Activated CD4-positive, alpha-beta T cell treated with anti-CD3 and anti-CD28 coated beads, Interleukin-2, Interleukin-4, amounts not matched to agents 100 ng/mL and 50 ng/mL, durations not matched to agents 16 hours and 8 hours (primary cell): Measurements from ENCODE around the gene PRRC2B.

ENCODE experiments used
- DNase-seq: peaks from one replicate; pipeline ENCODE4 v3.0.0-alpha.2; 2020; ENCODE audit warnings: low spot score

PRRC2B gene

GRCh38 chr9:131518553-131518952, 124.7 kb downstream of the PRRC2B start:
- no peak for DNase-seq

- DNase-seq = no peak
Measured at GRCh38 chr9:131520503-131520902, 126.6 kb downstream of the PRRC2B start.

DNA sequence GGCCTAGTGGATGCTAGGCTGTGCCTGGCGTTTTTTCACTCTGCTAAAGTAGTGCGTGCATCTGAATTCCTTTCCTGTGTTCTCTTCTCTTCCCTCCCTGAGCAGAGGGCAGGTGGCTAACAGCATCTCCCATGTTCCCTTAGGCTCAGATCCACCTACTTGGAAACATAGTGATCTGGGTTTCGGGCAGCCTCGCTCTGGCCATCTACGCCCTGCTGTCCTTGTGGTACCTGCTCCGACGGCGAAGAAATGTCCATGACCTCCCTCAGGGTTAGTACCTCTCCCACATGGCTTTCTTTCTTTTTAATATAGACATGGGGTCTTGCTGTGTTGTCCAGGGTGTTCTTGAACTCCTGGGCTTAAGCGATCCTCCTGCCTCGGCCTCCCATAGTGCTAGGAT, 127.3 kb downstream of the PRRC2B start:
- DNase-seq = no peak

DNA sequence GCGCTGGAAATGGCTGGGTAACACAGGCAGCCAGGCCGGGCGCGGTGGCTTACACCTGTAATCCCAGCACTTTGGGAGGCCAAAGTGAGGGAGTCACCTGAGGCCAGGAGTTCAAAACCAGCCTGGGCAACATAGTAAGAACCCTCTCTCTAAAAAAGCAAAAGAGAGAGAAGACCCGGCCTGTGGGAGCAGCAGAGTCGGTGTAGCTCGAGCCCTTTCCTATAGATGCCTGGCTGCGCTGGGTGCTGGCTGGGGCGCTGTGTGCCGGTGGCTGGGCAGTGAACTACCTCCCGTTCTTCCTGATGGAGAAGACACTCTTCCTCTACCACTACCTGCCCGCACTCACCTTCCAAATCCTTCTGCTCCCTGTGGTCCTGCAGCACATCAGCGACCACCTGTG, 127.9 kb downstream of the PRRC2B start:
- DNase-seq = no peak

DNA sequence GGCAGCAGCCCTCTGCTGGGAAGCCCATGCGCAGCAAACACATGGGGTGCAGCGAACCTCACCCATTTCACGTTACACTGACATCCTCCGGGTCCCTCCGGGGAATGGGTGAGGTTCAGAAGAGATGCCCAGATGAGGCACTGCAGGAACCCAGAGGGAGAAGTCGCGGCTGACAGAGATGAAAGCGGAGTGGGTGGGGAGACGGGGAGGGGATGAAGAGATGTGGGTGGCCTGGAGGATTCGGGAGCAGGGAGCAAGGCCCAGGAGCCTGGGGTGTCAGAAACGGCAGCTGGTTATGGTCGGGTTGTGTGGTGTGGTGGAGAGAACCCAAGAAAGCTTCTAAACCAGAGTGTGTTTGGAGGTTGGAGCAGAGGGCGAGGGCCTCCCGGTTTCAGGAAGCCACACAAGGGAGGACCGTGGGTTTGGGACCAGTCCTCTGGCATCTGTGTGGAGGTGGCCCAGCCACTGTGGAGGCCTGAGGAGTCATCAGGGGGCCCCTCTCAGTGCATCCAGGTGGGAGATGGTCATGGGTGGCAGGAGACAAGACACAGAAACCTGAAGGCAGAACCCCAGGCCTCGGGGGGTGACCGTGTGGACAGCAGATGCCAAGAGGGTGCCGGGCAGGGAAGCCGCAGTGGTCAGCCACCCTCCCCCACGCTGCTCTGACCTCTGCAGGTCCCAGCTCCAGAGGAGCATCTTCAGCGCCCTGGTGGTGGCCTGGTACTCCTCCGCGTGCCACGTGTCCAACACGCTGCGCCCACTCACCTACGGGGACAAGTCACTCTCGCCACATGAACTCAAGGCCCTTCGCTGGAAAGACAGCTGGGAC, 128.6 kb downstream of the PRRC2B start:
- no peak for DNase-seq

GRCh38 chr9:131523086-131523388, 129.2 kb downstream of the PRRC2B start:
- DNase-seq = no peak

GRCh38 chr9:131523451-131524435, 129.9 kb downstream of the PRRC2B start:
- DNase-seq = no peak

DNA sequence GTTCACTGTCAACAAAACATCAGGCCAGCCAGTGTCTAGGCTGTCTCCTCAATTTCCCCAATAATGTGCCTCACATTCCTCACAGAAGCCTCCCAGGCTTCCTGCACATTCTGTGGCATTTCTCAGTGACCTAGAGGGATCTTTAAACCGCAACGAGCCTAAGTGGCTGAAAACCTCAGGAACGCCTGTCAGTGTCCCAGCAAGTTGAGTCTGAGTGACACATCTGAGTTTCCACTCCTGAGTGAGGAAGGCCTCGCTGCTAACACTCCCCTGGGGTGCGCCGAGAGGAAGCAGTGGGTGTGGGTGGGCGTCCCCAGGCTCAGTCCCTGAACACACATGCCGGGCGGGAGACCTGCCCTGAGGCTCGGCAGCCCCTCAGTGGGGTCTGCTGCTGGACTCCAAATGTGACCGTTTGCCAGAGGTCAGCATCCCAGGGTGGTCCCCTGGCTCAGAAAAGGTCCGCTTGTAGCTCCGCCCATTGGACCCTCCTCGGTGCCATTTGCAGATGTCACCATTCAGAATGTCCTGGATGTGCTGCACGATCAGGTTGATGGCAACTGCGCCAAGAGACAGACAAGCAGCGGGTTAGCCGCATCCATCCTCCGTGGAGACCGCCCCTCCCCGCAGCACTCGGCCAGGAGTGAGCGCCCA, 130.9 kb downstream of the PRRC2B start:
- no peak for DNase-seq

DNA sequence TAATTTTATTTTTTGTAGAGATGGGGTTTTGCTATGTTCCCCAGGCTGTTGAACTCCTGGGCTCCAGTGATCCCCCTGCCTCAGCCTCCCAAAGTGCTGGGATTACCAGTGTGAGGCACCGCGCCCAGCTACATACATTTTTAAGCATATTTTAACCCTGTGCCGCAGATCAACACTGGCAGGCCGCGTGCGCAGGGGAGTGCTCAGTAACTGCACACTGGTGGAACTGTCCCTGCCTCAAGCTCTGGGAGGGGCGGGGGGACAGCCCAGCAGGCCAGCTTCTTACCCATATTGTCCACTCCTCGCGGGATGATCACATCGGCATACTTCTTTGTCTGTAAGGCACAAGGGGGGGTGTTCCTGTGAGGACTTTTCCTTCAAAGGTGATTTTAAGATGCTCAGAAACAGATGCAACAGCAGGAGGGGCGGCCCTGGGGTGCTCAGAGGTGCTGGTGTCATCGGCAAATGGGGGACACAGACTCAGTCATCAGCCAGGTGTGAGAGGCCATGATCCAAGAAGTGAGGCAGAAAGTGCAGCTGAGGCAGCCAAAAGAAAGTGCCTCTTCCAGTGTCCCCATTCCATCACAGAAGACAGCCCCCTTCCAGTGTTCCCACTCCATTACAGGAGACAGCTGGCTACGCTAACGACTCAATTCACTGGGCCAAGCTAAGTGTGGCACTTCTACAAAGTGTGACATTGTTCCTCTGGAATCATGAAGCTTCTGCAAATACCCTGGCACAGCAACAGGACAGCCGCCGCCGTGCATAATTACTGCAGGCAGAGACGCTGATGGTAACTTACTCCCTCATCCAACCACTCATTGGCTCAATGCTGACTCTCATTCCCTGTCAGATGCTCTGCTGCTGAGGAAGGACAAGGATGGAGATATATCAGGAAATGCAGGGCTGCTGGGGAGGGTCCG, 132.0 kb downstream of the PRRC2B start:
- no peak for DNase-seq

GRCh38 chr9:131528186-131528585, 134.3 kb downstream of the PRRC2B start:
- no peak for DNase-seq

GRCh38 chr9:131528886-131529505, 135.1 kb downstream of the PRRC2B start:
- no peak for DNase-seq

DNA sequence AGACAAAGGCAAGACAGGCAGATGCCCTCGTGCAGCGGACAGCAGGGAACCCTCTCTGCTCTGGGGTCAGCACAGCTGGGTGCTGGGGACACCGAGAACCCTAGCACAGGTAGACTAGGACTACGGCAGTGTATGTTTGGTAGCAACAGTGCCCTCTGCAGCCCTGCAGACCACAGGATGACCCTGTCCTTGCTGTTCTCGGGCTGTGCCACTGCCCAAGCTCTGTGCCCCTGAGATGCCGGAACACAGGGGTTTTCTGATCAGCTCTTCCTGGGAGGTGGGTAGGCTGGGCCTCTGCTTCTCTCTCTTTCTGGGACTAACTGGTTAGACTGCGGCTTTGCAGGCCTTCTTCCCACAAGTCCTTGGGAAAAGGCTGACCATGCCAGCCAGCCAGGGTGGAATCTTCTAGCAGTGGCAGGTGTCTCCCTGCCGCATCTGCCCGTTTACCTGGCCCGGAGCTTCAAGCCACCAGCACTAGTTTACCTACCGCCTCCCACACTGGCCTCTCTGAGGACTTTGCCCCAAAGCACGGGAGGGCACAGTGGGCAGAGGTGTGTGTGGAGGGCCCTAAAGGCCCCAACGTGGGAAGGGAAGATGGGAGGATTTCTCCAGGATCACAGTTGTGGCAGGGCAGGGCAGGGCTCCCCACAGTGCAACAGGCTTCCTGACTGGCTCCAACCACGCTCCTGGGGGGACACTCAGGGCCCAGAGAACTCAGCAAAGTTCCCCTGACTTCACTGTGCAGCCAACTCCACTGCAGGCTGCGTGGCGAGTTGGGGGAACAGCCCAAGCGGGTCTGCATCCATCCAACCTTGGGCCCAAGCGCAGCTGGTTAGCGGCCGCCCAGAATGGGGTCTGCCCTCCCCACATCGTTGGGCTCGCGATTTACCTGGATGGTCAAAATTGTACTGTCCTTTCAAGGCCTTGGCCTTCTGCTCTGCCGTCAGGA, 136.0 kb downstream of the PRRC2B start:
- no peak for DNase-seq

- peak; percentile 13 for DNase-seq
Measured at GRCh38 chr9:131530546-131530919, 136.6 kb downstream of the PRRC2B start.

GRCh38 chr9:131530920-131531832, 137.3 kb downstream of the PRRC2B start, which contains the start of gene UCK1:
UCK1 (minus strand) TSS chr9:131531263; CDS start chr9:131531174, 89 bp downstream.
- peak; percentile 77 for DNase-seq

DNA sequence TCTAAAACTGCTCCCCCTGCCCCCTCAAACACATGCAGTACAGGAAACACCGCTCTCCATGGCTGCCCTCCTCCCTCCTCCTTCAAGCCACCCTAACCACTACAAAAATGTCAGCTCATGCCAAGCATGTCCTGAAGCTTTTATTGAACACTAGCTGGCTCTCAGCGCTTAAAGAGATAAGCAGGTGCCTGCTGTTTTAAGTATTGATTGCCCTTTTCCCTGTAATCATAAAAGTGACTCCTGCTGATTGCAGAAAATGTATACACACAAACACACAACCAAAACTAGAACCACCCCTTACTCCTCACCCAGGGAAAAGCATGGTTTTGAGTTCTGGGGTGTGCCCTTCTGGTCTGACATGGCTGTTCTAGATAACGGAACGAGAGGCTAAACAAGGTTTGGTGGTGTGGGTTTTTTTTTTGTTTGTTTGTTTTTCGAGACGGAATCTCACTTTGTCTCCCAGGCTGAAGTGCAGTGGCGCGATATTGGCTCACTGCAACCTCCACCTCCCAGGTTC, 140.9 kb downstream of the PRRC2B start:
- DNase-seq = no peak

GRCh38 chr9:131537946-131538345, 144.1 kb downstream of the PRRC2B start:
- no peak for DNase-seq

GRCh38 chr9:131539223-131539923, 145.5 kb downstream of the PRRC2B start:
- no peak for DNase-seq

- no peak for DNase-seq
Measured at GRCh38 chr9:131543141-131543540, 149.3 kb downstream of the PRRC2B start.
